ENCODE results near the gene NCAM2.

- no peak for TF ChIP-seq CTCF (conservative IDR thresholded peaks at IDR 0.05; ENCODE audit: low read depth, low read length)
- no peak for TF ChIP-seq EZH2 (IDR thresholded peaks at IDR 0.05; ENCODE audit: low read length, unreplicated experiment)
- no peak for TF ChIP-seq EZH2phosphoT487 (IDR thresholded peaks at IDR 0.05; ENCODE audit: borderline replicate concordance, low read length)
These were observed 436.7 kb downstream of the NCAM2 start for GRCh38 chr21:21434944-21435343.

Data from PC-3 (cell line).